IMR-90 (cell line): ENCODE results near the gene GADD45A. TPM values are rescaled to one million over a fixed set of nuclear protein-coding genes. Genes with fewer than 3 reads are reported as not detected.

Experiments
- ATAC-seq: fragments of 200-7000 bp; cut with Tn5 transposase; 2 replicates; pipeline ENCODE4 v1.9.1; 2020; ENCODE audit warnings: low read depth, mild to moderate bottlenecking, moderate library complexity
- BruUV-seq: library from RNA; stranded (reverse); fragments of 400-500 nt; replicated peaks from 2 replicates; lab custom pipeline; 2021; lab: Mats Ljungman, UMichigan
- CTCF ChIA-PET: fragments of 300-600 bp; formaldehyde crosslinking; extraction: SDS; loops from one replicate; lab custom pipeline; 2021; ENCODE audit warnings: antibody characterized with exemption; lab: Yijun Ruan, JAX
- POLR2A ChIA-PET: fragments of 300-600 bp; sonication (Branson Sonifier 250); formaldehyde crosslinking; loops from one replicate; lab custom pipeline; 2022; ENCODE audit warnings: antibody characterized with exemption; ENCODE audit not compliant: unreplicated experiment; lab: Charles Lee
- DNase-seq: peaks from one replicate; pipeline ENCODE4 v3.0.0; 2013
- H2AFZ ChIP-seq: replicated peaks from 2 replicates; pipeline ENCODE3; 2013; ENCODE audit warnings: low read length, mild to moderate bottlenecking; ENCODE audit not compliant: poor library complexity
- H2AK5ac ChIP-seq: 2 replicates; pipeline ENCODE4 v1.6.1; 2013; ENCODE audit warnings: low read depth, low read length, inconsistent platforms
- H2AK9ac ChIP-seq: replicated peaks from 2 replicates; pipeline ENCODE3; 2013; ENCODE audit warnings: mild to moderate bottlenecking, low read depth, low read length, moderate library complexity; ENCODE audit not compliant: poor library complexity
- H2BK120ac ChIP-seq: 2 replicates; pipeline ENCODE4 v1.6.1; 2013; ENCODE audit warnings: low read depth, low read length, inconsistent platforms
- H2BK15ac ChIP-seq: 3 replicates; pipeline ENCODE4 v1.6.1; 2013; ENCODE audit warnings: low read depth, low read length, inconsistent platforms
- H2BK20ac ChIP-seq: 2 replicates; pipeline ENCODE4 v1.6.1; 2013; ENCODE audit warnings: low read depth, mild to moderate bottlenecking, inconsistent platforms, low read length, moderate library complexity
- H2BK5ac ChIP-seq: 2 replicates; pipeline ENCODE4 v1.6.1; 2013; ENCODE audit warnings: mild to moderate bottlenecking, low read depth, low read length, inconsistent platforms; ENCODE audit not compliant: poor library complexity, severe bottlenecking
- H3K14ac ChIP-seq: replicated peaks from 2 replicates; pipeline ENCODE4 v1.6.1; 2013; ENCODE audit warnings: low read depth, low read length, inconsistent platforms
- H3K18ac ChIP-seq: 2 replicates; pipeline ENCODE4 v1.6.1; 2013; ENCODE audit warnings: low read depth, low read length, control low read depth
- H3K23ac ChIP-seq: 2 replicates; pipeline ENCODE4 v1.6.1; 2013; ENCODE audit warnings: low read depth, low read length, inconsistent platforms
- H3K27ac ChIP-seq: 2 replicates; pipeline ENCODE4 v1.5.1; 2013; ENCODE audit warnings: mild to moderate bottlenecking, control low read depth, low read length; ENCODE audit not compliant: insufficient read depth
- H3K27me3 ChIP-seq: 2 replicates; pipeline ENCODE4 v1.6.1; 2013; ENCODE audit warnings: low read length; ENCODE audit not compliant: control insufficient read depth, insufficient read depth
- H3K36me3 ChIP-seq: 2 replicates; pipeline ENCODE4 v1.6.1; 2013; ENCODE audit warnings: low read length, mixed read lengths; ENCODE audit not compliant: control insufficient read depth, insufficient read depth
- H3K4ac ChIP-seq: 2 replicates; pipeline ENCODE4 v1.6.1; 2013; ENCODE audit warnings: low read depth, low read length, inconsistent platforms
- H3K4me1 ChIP-seq: 2 replicates; pipeline ENCODE4 v1.6.1; 2013; ENCODE audit warnings: low read length, mixed read lengths; ENCODE audit not compliant: control insufficient read depth, insufficient read depth
- H3K4me2 ChIP-seq: 2 replicates; pipeline ENCODE4 v1.6.1; 2013; ENCODE audit warnings: low read depth, mild to moderate bottlenecking, control low read depth, low read length, moderate library complexity
- H3K4me3 ChIP-seq: 2 replicates; pipeline ENCODE4 v1.5.1; 2013; ENCODE audit warnings: low read depth, mild to moderate bottlenecking, control low read depth, low read length, moderate library complexity; ENCODE audit not compliant: insufficient read depth
- H3K56ac ChIP-seq: 2 replicates; pipeline ENCODE4 v1.6.1; 2013; ENCODE audit warnings: low read length, inconsistent platforms; ENCODE audit not compliant: insufficient read depth; ENCODE audit errors: extremely low read depth
- H3K79me1 ChIP-seq, 2 experiments: 2 replicates each; pipeline ENCODE4 v1.6.1; 2013; ENCODE audit warnings: low read length in 2 of 2, inconsistent platforms in 1 of 2, low read depth in 1 of 2
- H3K9ac ChIP-seq: 2 replicates; pipeline ENCODE4 v1.6.1; 2013; ENCODE audit warnings: low read depth, low read length, control low read depth
- H3K9me1 ChIP-seq: 2 replicates; pipeline ENCODE4 v1.6.1; 2013; ENCODE audit warnings: low read length, inconsistent platforms; ENCODE audit not compliant: insufficient read depth
- H3K9me3 ChIP-seq: 2 replicates; pipeline ENCODE4 v1.6.1; 2013; ENCODE audit warnings: low read length; ENCODE audit not compliant: control insufficient read depth, insufficient read depth
- H4K20me1 ChIP-seq: 2 replicates; pipeline ENCODE4 v1.6.1; 2013; ENCODE audit warnings: low read length, inconsistent platforms; ENCODE audit not compliant: insufficient read depth
- H4K5ac ChIP-seq: 2 replicates; pipeline ENCODE4 v1.6.1; 2013; ENCODE audit warnings: mild to moderate bottlenecking, low read depth, low read length, control low read depth
- H4K8ac ChIP-seq, 2 experiments: 2 replicates each; pipeline ENCODE4 v1.6.1; 2013; ENCODE audit warnings: low read depth in 2 of 2, low read length in 2 of 2, control low read depth in 1 of 2, inconsistent platforms in 1 of 2
- H4K91ac ChIP-seq: 2 replicates; pipeline ENCODE4 v1.6.1; 2013; ENCODE audit warnings: low read depth, low read length, inconsistent platforms; ENCODE audit not compliant: insufficient read depth
- CEBPB ChIP-seq: IDR thresholded peaks from 2 replicates; pipeline ENCODE4 v1.6.1; 2012; ENCODE audit warnings: low read depth, low read length, improper control_type of control experiment
- CTCF ChIP-seq: conservative IDR thresholded peaks from 2 replicates; pipeline ENCODE4 v1.5.1; 2012; ENCODE audit warnings: mild to moderate bottlenecking, low read depth, low read length, improper control_type of control experiment
- FOS ChIP-seq: fragments of 150-350 bp; IDR thresholded peaks from 2 replicates; pipeline ENCODE4 v1.6.1; 2016; ENCODE audit warnings: low read depth, low read length
- MAFK ChIP-seq: IDR thresholded peaks from 2 replicates; pipeline ENCODE4 v1.6.1; 2012; ENCODE audit warnings: low read depth, low read length, improper control_type of control experiment
- RAD21 ChIP-seq: IDR thresholded peaks from 2 replicates; pipeline ENCODE4 v1.6.1; 2012; ENCODE audit warnings: low read length, improper control_type of control experiment
- RFX5 ChIP-seq: IDR thresholded peaks from 2 replicates; pipeline ENCODE4 v1.8.0; 2012; ENCODE audit warnings: low read depth, mild to moderate bottlenecking, low read length, moderate library complexity
- SMC3 ChIP-seq: fragments of 150-350 bp; IDR thresholded peaks from 2 replicates; pipeline ENCODE4 v1.6.1; 2016; ENCODE audit warnings: low read depth, mild to moderate bottlenecking, antibody characterized with exemption, low read length, moderate library complexity
- WGBS, 2 experiments: methylation state at CpG; one replicate each; pipeline versions ENCODE4 v1.1.5 to v1.1.7; 2013; ENCODE audit warnings: missing lambda C conversion rate in 2 of 2; ENCODE audit not compliant: insufficient read length in 1 of 2; ENCODE audit errors: extremely low coverage in 2 of 2; 5-methylcytosine and 5-hydroxymethylcytosine counted together
- dilution Hi-C: fragments of 300-500 bp; cut with HindIII; formaldehyde crosslinking; loops from one replicate; pipeline ENCODE4 v1.14.3; 2018; ENCODE audit warnings: low sequenced_read_pairs; ENCODE audit not compliant: unreplicated experiment
- in situ Hi-C: fragments of 300-500 bp; cut with MboI; formaldehyde crosslinking; loops from 3 replicates; pipeline ENCODE4 v1.14.3; 2019; ENCODE audit warnings: low sequenced_read_pairs, inconsistent platforms, mixed read lengths
- intact Hi-C: fragments of 100-400 bp; cut with micrococcal nuclease; formaldehyde crosslinking; loops from 2 replicates; pipeline ENCODE4 v1.10.0; 2022
- polyA plus RNA-seq, 3 experiments: library from polyadenylated mRNA; depleted of rRNA; stranded (reverse); fragments of >200 nt; gene quantifications; 2 replicates each; pipeline ENCODE4 v1.2.3, GENCODE V29; 2012; ENCODE audit warnings: low replicate concordance in 1 of 3
- total RNA-seq: library from RNA; depleted of rRNA; stranded (reverse); fragments of >200 nt; gene quantifications from 2 replicates; pipeline ENCODE4 v1.2.3, GENCODE V29; 2012

GADD45A gene
- total and polyA plus RNA-seq, 2 of the 4 experiments (the other 2 are of a cell fraction) = 10.9 to 114 TPM

- no peak overlapping the region for H3K9ac ChIP-seq
- no peak overlapping the region for H3K14ac ChIP-seq
- in situ Hi-C loops (loop anchor here (25.0 kb wide), 1 partner anchor 116 kb away; no protein-coding TSS in a partner anchor), dilution Hi-C loops (no loop called here), intact Hi-C loops (no loop called here)
- no peak overlapping the region for H4K5ac ChIP-seq
- no peak overlapping the region for H3K18ac ChIP-seq
- H3K23ac ChIP-seq = 0 out of 2 replicates have a peak overlapping the region, but pooled peaks have one; percentile 39
- no peak for ATAC-seq
- H2BK120ac ChIP-seq = no peak overlapping the region
- no peak overlapping the region for H2BK5ac ChIP-seq
- H3K4me3 ChIP-seq = no peak overlapping the region
- peaks cover 6% of the 10 kb centered on the region for H3K4me1 ChIP-seq
- no peak overlapping the region for H3K4me2 ChIP-seq
- peak; percentile 50 for DNase-seq
- H4K8ac ChIP-seq = no peak overlapping the region
- TF ChIP-seq RAD21 (no peak), MAFK (no peak), CTCF (no peak), RFX5 (no peak), SMC3 (no peak), CEBPB (no peak), FOS (no peak)
- CTCF ChIA-PET = interaction anchor here (0.6 to 1.4 kb wide), 3 partner anchors 34 to 143 kb away, joined by 3 to 4 read pairs (median 4); no protein-coding TSS in a partner anchor
- H2BK15ac ChIP-seq = no peak overlapping the region
- H3K4ac ChIP-seq = no peak overlapping the region
- H2AK5ac ChIP-seq = 0 out of 2 replicates have a peak overlapping the region, but pooled peaks have one; percentile 30
- H3K36me3 ChIP-seq = no peaks in the 10 kb centered on the region
- no peak overlapping the region for H4K91ac ChIP-seq
- peaks cover 0 to 2% of the 10 kb centered on the region in 2 experiments; a peak in 1 of 4 replicates for H3K79me1 ChIP-seq
- WGBS, 2 experiments = no CpG with 5 or more reads among the region's 2 CpGs
- peaks cover 3% of the 10 kb centered on the region; the same call in 1 of the 2 replicates for H4K20me1 ChIP-seq
- no peak overlapping the region for H2AFZ ChIP-seq
- no peaks in the 10 kb centered on the region; the same call in 1 of the 2 replicates for H3K9me1 ChIP-seq
- H2AK9ac ChIP-seq = no peak overlapping the region
- no peaks in the 10 kb centered on the region for H3K9me3 ChIP-seq
- POLR2A ChIA-PET = no interaction called here
- H3K27me3 ChIP-seq = no peaks in the 10 kb centered on the region
- no TSS peak for BruUV-seq
- no peak overlapping the region for H2BK20ac ChIP-seq
- no peak overlapping the region for H3K56ac ChIP-seq
- no peak overlapping the region for H3K27ac ChIP-seq
These were observed 7.1 kb upstream of the GADD45A start for GRCh38 chr1:67677930-67678329.
